ENCODE measurements around the gene RCN2. TPM values are rescaled to one million over a fixed set of nuclear protein-coding genes. Genes with fewer than 3 reads are reported as not detected.

Gene RCN2
- total and polyA plus RNA-seq, 2 of the 8 experiments (the other 6 are each of a cell fraction or from before 2014, with no cell fraction given) = 65.6 to 137 TPM

DNA sequence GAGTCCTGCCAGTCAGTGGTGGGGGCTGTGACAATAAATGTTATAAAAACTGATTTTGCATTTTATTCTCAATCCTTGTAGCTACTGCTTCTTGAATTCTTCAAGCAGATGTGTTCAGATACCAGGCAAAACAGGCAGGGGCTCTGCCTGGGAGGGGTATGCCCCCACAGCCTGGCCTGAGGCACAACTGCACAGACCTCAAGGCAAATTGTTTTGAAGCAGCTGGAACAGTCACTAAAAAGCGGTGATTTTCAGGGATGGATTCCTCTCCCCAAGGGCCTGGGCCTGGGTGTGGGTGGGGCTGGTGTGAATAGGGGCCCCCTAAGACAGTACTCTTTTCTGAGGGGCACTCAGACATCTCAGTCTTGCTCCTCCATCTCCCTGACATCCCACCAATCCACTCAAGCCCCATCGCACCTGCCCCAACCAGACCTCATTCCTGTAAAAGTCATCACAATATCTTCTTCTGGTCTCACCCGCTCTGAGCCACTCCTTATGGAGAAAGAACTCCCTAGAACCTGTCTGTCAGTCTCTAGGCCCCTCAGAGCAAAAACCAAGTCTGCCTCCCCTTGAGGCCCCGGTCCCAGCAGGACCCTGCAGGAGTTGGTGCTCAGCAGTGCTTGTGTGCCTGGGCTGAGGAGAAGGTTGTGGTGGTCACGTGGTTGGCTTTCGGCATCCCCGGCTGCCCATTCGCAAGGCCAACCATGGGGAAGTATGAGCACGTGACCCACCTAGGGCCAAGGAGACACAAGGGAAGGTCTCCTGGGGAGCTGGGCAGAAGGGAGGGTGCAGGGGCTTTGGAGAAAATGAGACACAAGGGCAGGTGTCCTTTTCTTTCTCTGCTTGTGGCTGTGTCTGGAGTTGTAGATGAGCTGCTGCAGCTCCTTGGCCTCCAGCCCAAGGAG, 60.4 kb downstream of the RCN2 start:
- Histone ChIP-seq H3K9me3 (ENCODE audit: insufficient read depth in 2 of 2, low read depth in 1 of 2, low read length in 1 of 2) (no peaks in the 10 kb centered on the region), H3K4me3 (ENCODE audit: extremely low read depth in 1 of 4, insufficient read depth in 2 of 4, low read depth in 3 of 4, low read length in 4 of 4) (no peak overlapping the region), H3K9ac (replicated peaks in 1 of 4; ENCODE audit: extremely low read depth in 1 of 4, low read depth in 3 of 4, low read length in 3 of 4) (no peak overlapping the region), H3K79me2 (ENCODE audit: control insufficient read depth in 1 of 2, insufficient read depth in 2 of 2, low read length in 2 of 2) (no peaks in the 10 kb centered on the region), H2BK12ac (ENCODE audit: low read depth, low read length) (no peak overlapping the region), H3K14ac (ENCODE audit: insufficient read length) (no peak overlapping the region), H3K79me1 (ENCODE audit: low read depth, low read length) (no peaks in the 10 kb centered on the region), H3K36me3 (ENCODE audit: control insufficient read depth in 2 of 4, insufficient read depth in 4 of 4, low read length in 3 of 4) (no peaks in the 10 kb centered on the region), H3K4me1 (replicated peaks in 1 of 4; ENCODE audit: control insufficient read depth in 3 of 4, insufficient read depth in 4 of 4, low read length in 3 of 4) (peaks cover 0 to 2% (median 0%) of the 10 kb centered on the region in 4 experiments; a peak in 1 of 7 replicates), H4K5ac (ENCODE audit: insufficient read length, low read depth, low read length) (no peak overlapping the region), H3K23me2 (ENCODE audit: low read depth, low read length) (no peaks in the 10 kb centered on the region), H3K27me3 (replicated peaks in 1 of 4; ENCODE audit: control insufficient read depth in 3 of 4, extremely low read depth in 1 of 4, insufficient read depth in 3 of 4, low read length in 3 of 4) (no peaks in the 10 kb centered on the region; a peak in 1 of 7 replicates), H3K23ac (ENCODE audit: insufficient read length) (no peak overlapping the region), H3K56ac (replicated peaks; ENCODE audit: insufficient read length, low read depth, low read length) (no peak overlapping the region), H2BK120ac (replicated peaks; ENCODE audit: low read depth, low read length) (no peak overlapping the region), H2BK20ac (ENCODE audit: low read length) (no peak overlapping the region), H3K4ac (replicated peaks; ENCODE audit: insufficient read length, low read depth, low read length) (no peak overlapping the region), H2BK5ac (ENCODE audit: low read depth, low read length) (no peak overlapping the region; the same call in 1 of the 2 replicates), H3K18ac (ENCODE audit: extremely low read depth, low read length) (no peak overlapping the region), H2AFZ (ENCODE audit: low read length) (no peak overlapping the region), H3K4me2 (ENCODE audit: insufficient read depth in 1 of 2, low read depth in 2 of 2, low read length in 2 of 2) (no peak overlapping the region), H4K20me1 (replicated peaks in 1 of 2; ENCODE audit: control insufficient read depth in 1 of 2, insufficient read depth in 2 of 2, low read length in 2 of 2) (no peaks in the 10 kb centered on the region), H3K27ac (ENCODE audit: low read depth, low read length) (no peak overlapping the region), H4K91ac (replicated peaks; ENCODE audit: insufficient read length, low read length) (no peak overlapping the region), H4K8ac (ENCODE audit: extremely low read depth, insufficient read depth, low read length) (no peak overlapping the region), H2BK15ac (ENCODE audit: low read length) (no peak overlapping the region), H2AK5ac (ENCODE audit: low read depth, low read length) (no peak overlapping the region)
- WGBS, 2 experiments (ENCODE audit: extremely low coverage in 1 of 2, insufficient coverage in 1 of 2, insufficient read length in 1 of 2, insufficient replicate concordance in 2 of 2, low coverage in 1 of 2, low lambda C conversion rate in 2 of 2, missing lambda C conversion rate in 1 of 2) = 80% methylated on average over 9 of the region's 9 CpGs; no CpG with 5 or more reads in 1 of the 2 experiments
- FAIRE-seq = no peak
- CTCF ChIA-PET (ENCODE audit: partially characterized antibody) = interaction anchor here (0.9 to 6.2 kb wide), 3 partner anchors 16 to 32 kb away, joined by 4 to 43 read pairs (median 18); no protein-coding TSS in a partner anchor
- POLR2A ChIA-PET (ENCODE audit: partially characterized antibody) = no interaction called here
- DNase-seq (ENCODE audit: low read depth in 1 of 2, low spot score in 2 of 2) = no peak
- TF ChIP-seq, protein P1, sequence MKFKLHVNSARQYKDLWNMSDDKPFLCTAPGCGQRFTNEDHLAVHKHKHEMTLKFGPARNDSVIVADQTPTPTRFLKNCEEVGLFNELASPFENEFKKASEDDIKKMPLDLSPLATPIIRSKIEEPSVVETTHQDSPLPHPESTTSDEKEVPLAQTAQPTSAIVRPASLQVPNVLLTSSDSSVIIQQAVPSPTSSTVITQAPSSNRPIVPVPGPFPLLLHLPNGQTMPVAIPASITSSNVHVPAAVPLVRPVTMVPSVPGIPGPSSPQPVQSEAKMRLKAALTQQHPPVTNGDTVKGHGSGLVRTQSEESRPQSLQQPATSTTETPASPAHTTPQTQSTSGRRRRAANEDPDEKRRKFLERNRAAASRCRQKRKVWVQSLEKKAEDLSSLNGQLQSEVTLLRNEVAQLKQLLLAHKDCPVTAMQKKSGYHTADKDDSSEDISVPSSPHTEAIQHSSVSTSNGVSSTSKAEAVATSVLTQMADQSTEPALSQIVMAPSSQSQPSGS (IDR thresholded peaks at IDR 0.05; ENCODE audit: low read length) = no peak
- TF ChIP-seq BRCA1 (IDR thresholded peaks at IDR 0.05; ENCODE audit: low read depth, low read length) = no peak
- no peak for TF ChIP-seq JUND (IDR thresholded peaks at IDR 0.05; ENCODE audit: low read length)
- TF ChIP-seq, protein P2, sequence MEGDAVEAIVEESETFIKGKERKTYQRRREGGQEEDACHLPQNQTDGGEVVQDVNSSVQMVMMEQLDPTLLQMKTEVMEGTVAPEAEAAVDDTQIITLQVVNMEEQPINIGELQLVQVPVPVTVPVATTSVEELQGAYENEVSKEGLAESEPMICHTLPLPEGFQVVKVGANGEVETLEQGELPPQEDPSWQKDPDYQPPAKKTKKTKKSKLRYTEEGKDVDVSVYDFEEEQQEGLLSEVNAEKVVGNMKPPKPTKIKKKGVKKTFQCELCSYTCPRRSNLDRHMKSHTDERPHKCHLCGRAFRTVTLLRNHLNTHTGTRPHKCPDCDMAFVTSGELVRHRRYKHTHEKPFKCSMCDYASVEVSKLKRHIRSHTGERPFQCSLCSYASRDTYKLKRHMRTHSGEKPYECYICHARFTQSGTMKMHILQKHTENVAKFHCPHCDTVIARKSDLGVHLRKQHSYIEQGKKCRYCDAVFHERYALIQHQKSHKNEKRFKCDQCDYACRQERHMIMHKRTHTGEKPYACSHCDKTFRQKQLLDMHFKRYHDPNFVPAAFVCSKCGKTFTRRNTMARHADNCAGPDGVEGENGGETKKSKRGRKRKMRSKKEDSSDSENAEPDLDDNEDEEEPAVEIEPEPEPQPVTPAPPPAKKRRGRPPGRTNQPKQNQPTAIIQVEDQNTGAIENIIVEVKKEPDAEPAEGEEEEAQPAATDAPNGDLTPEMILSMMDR (IDR thresholded peaks at IDR 0.05; ENCODE audit: control extremely low read depth in 1 of 3, insufficient read depth in 1 of 3, low read depth in 1 of 3, low read length in 3 of 3) = no peak
- TF ChIP-seq ASH2L (IDR thresholded peaks at IDR 0.05; ENCODE audit: low read length) = no peak
- no peak for TF ChIP-seq JUN (IDR thresholded peaks at IDR 0.05; ENCODE audit: low read depth, low read length)
- TF ChIP-seq YY1 (IDR thresholded peaks at IDR 0.05; ENCODE audit: low read depth, low read length) = no peak
- TF ChIP-seq EZH2 (IDR thresholded peaks at IDR 0.05; ENCODE audit: low read depth, low read length, severe bottlenecking) = no peak

Data from H1 (cell line).